Astrocyte (in vitro differentiated cells and primary cell): Measurements from ENCODE around the gene PYM1. TPM values are rescaled to one million over a fixed set of nuclear protein-coding genes. Genes with fewer than 3 reads are reported as not detected.

Experiments used
- DNase-seq: peaks from one replicate; pipeline ENCODE4 v3.0.0-alpha.2; 2010; ENCODE audit warnings: low read depth
- FAIRE-seq: peaks from 2 replicates; lab custom pipeline; 2011; peaks lifted over from hg19 to GRCh38; lab: Jason Lieb, UNC
- H2AFZ ChIP-seq: 2 replicates; pipeline ENCODE4 v1.6.0; 2012; ENCODE audit warnings: low read depth, low read length, inconsistent platforms
- H3K27ac ChIP-seq: 2 replicates; pipeline ENCODE4 v1.5.1; 2011; ENCODE audit warnings: low read depth, low read length, inconsistent platforms
- H3K27me3 ChIP-seq: 2 replicates; pipeline ENCODE4 v1.6.0; 2011; ENCODE audit warnings: low read length, inconsistent platforms; ENCODE audit not compliant: insufficient read depth
- H3K36me3 ChIP-seq: 2 replicates; pipeline ENCODE4 v1.5.1; 2011; ENCODE audit warnings: low read length, inconsistent platforms; ENCODE audit not compliant: insufficient read depth
- H3K4me1 ChIP-seq: 2 replicates; pipeline ENCODE4 v1.5.1; 2011; ENCODE audit warnings: low read length, inconsistent platforms; ENCODE audit not compliant: insufficient read depth
- H3K4me2 ChIP-seq: 2 replicates; pipeline ENCODE4 v1.6.0; 2012; ENCODE audit warnings: low read length, inconsistent platforms
- H3K4me3 ChIP-seq: 2 replicates; pipeline ENCODE4 v1.5.1; 2011; ENCODE audit warnings: low read depth, mild to moderate bottlenecking, low read length, inconsistent platforms; ENCODE audit not compliant: insufficient read depth
- H3K79me2 ChIP-seq: 2 replicates; pipeline ENCODE4 v1.6.0; 2012; ENCODE audit warnings: mild to moderate bottlenecking, low read length, inconsistent platforms; ENCODE audit not compliant: insufficient read depth
- H3K9ac ChIP-seq: 2 replicates; pipeline ENCODE4 v1.6.0; 2012; ENCODE audit warnings: mild to moderate bottlenecking, low read length, inconsistent platforms
- H3K9me3 ChIP-seq: 2 replicates; pipeline ENCODE4 v1.5.1; 2012; ENCODE audit warnings: low read depth, mild to moderate bottlenecking, low read length, inconsistent platforms; ENCODE audit not compliant: insufficient read depth
- H4K20me1 ChIP-seq: 2 replicates; pipeline ENCODE4 v1.6.0; 2012; ENCODE audit warnings: low read length, inconsistent platforms; ENCODE audit not compliant: insufficient read depth
- H3K27ac Mint-ChIP-seq: one replicate; pipeline ENCODE4 v1.8.0; 2021; ENCODE audit warnings: mild to moderate bottlenecking, mixed read lengths; ENCODE audit not compliant: unreplicated experiment
- H3K27me3 Mint-ChIP-seq: one replicate; pipeline ENCODE4 v1.8.0; 2021; ENCODE audit warnings: low read depth, mixed read lengths; ENCODE audit not compliant: unreplicated experiment
- H3K36me3 Mint-ChIP-seq: one replicate; pipeline ENCODE4 v1.8.0; 2021; ENCODE audit warnings: low read depth, mixed read lengths; ENCODE audit not compliant: unreplicated experiment
- H3K4me1 Mint-ChIP-seq: one replicate; pipeline ENCODE4 v1.8.0; 2021; ENCODE audit warnings: low read depth, mixed read lengths; ENCODE audit not compliant: unreplicated experiment
- H3K4me3 Mint-ChIP-seq: one replicate; pipeline ENCODE4 v1.8.0; 2021; ENCODE audit warnings: mild to moderate bottlenecking, moderate library complexity, mixed read lengths; ENCODE audit not compliant: unreplicated experiment
- H3K9me3 Mint-ChIP-seq: one replicate; pipeline ENCODE4 v1.8.0; 2021; ENCODE audit warnings: mild to moderate bottlenecking, mixed read lengths; ENCODE audit not compliant: unreplicated experiment
- EZH2 ChIP-seq: IDR thresholded peaks from 2 replicates; pipeline ENCODE4 v1.6.1; 2012; ENCODE audit warnings: mild to moderate bottlenecking, low read length, inconsistent platforms; ENCODE audit not compliant: insufficient read depth
- total RNA-seq: library from RNA; stranded (reverse); gene quantifications from 2 replicates; pipeline ENCODE4 v1.2.1, GENCODE V29; 2021
- TF ChIP-seq, protein P1 (sequence below): IDR thresholded peaks from 2 replicates; pipeline ENCODE4 v1.5.1; 2011; ENCODE audit warnings: low read depth, mild to moderate bottlenecking, inconsistent platforms, low read length, moderate library complexity; ENCODE audit not compliant: insufficient read depth

Gene PYM1
- total RNA-seq, 1 donor from 2014 or later, result 33.6 TPM

- DNase-seq, result no peak
- H2AFZ ChIP-seq, result no peak overlapping the region
- TF ChIP-seq EZH2, result no peak
- TF ChIP-seq, protein P1, sequence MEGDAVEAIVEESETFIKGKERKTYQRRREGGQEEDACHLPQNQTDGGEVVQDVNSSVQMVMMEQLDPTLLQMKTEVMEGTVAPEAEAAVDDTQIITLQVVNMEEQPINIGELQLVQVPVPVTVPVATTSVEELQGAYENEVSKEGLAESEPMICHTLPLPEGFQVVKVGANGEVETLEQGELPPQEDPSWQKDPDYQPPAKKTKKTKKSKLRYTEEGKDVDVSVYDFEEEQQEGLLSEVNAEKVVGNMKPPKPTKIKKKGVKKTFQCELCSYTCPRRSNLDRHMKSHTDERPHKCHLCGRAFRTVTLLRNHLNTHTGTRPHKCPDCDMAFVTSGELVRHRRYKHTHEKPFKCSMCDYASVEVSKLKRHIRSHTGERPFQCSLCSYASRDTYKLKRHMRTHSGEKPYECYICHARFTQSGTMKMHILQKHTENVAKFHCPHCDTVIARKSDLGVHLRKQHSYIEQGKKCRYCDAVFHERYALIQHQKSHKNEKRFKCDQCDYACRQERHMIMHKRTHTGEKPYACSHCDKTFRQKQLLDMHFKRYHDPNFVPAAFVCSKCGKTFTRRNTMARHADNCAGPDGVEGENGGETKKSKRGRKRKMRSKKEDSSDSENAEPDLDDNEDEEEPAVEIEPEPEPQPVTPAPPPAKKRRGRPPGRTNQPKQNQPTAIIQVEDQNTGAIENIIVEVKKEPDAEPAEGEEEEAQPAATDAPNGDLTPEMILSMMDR, result no peak
- no peaks in the 10 kb centered on the region for H4K20me1 ChIP-seq
- no peak overlapping the region for H3K27ac Mint-ChIP-seq
- H3K4me3 Mint-ChIP-seq, result no peak overlapping the region
- no peaks in the 10 kb centered on the region for H3K27me3 ChIP-seq
- peaks cover 2% of the 10 kb centered on the region for H3K36me3 Mint-ChIP-seq
- FAIRE-seq, result no peak
- H3K9ac ChIP-seq, result no peak overlapping the region
- H3K4me2 ChIP-seq, result no peak overlapping the region
- no peaks in the 10 kb centered on the region for H3K27me3 Mint-ChIP-seq
- H3K9me3 Mint-ChIP-seq, result peaks cover 2% of the 10 kb centered on the region
- H3K4me1 ChIP-seq, result no peaks in the 10 kb centered on the region
- no peaks in the 10 kb centered on the region for H3K4me1 Mint-ChIP-seq
- no peak overlapping the region for H3K27ac ChIP-seq
- H3K36me3 ChIP-seq, result no peaks in the 10 kb centered on the region
- H3K4me3 ChIP-seq, result no peak overlapping the region
- H3K9me3 ChIP-seq, result no peaks in the 10 kb centered on the region
- H3K79me2 ChIP-seq, result no peaks in the 10 kb centered on the region
Measured at GRCh38 chr12:55891310-55891709, 36.4 kb downstream of the PYM1 start.

- H3K4me1 Mint-ChIP-seq, result no peaks in the 10 kb centered on the region
- H3K27me3 ChIP-seq, result no peaks in the 10 kb centered on the region
- no peaks in the 10 kb centered on the region for H3K27me3 Mint-ChIP-seq
- peaks cover 4% of the 10 kb centered on the region for H3K9me3 Mint-ChIP-seq
- no peak overlapping the region for H2AFZ ChIP-seq
- no peak overlapping the region for H3K4me3 Mint-ChIP-seq
- peaks cover 6% of the 10 kb centered on the region for H3K4me1 ChIP-seq
- no peaks in the 10 kb centered on the region for H3K9me3 ChIP-seq
- no peaks in the 10 kb centered on the region for H3K79me2 ChIP-seq
- no peak overlapping the region for H3K4me2 ChIP-seq
- DNase-seq, result no peak
- H4K20me1 ChIP-seq, result no peaks in the 10 kb centered on the region
- no peak overlapping the region for H3K27ac Mint-ChIP-seq
- FAIRE-seq, result no peak
- no peak overlapping the region for H3K9ac ChIP-seq
- no peaks in the 10 kb centered on the region for H3K36me3 ChIP-seq
- no peak overlapping the region for H3K4me3 ChIP-seq
- peaks cover 2% of the 10 kb centered on the region for H3K36me3 Mint-ChIP-seq
- no peak overlapping the region for H3K27ac ChIP-seq
- TF ChIP-seq, protein P1, result no peak
- TF ChIP-seq EZH2, result no peak
Measured at GRCh38 chr12:55885113-55885512, 42.6 kb downstream of the PYM1 start.

DNA sequence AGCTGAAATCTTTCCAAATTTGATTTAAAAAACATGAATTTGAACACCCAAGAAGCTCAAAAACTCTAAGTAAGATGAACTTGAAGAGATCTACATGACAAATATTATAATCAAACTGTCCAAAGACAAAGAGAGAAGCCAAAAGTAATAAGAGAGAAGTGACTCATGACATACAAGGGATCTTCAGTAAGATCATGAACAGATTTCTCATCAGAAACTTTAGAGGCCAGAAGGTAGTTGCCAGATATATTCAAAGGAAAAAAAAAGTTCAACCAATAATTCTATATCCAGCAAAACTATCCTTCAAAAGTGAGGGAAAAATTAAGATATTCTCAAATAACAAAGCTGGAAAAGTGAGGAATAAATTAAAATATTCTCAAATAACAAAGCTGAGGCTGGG is 49.9 kb downstream of the PYM1 start:
- H3K4me3 Mint-ChIP-seq, result no peak overlapping the region
- H3K27ac Mint-ChIP-seq, result no peak overlapping the region
- H3K36me3 Mint-ChIP-seq, result no peaks in the 10 kb centered on the region
- Histone ChIP-seq H3K9me3 (no peaks in the 10 kb centered on the region), H3K4me3 (no peak overlapping the region), H3K79me2 (no peaks in the 10 kb centered on the region), H2AFZ (no peak overlapping the region), H3K36me3 (no peaks in the 10 kb centered on the region), H3K4me1 (peaks cover 6% of the 10 kb centered on the region), H3K4me2 (no peak overlapping the region), H3K9ac (no peak overlapping the region), H3K27ac (no peak overlapping the region), H4K20me1 (no peaks in the 10 kb centered on the region), H3K27me3 (no peaks in the 10 kb centered on the region)
- DNase-seq (no peak), FAIRE-seq (no peak)
- peaks cover 3% of the 10 kb centered on the region for H3K9me3 Mint-ChIP-seq
- H3K4me1 Mint-ChIP-seq, result peaks cover 10% of the 10 kb centered on the region
- TF ChIP-seq EZH2, result no peak
- TF ChIP-seq, protein P1, result no peak
- no peaks in the 10 kb centered on the region for H3K27me3 Mint-ChIP-seq
